Raji (cell line): ENCODE data around the gene CACNA1I.

Source experiments
- POLR2A ChIP-seq: IDR thresholded peaks from 2 replicates; pipeline ENCODE4 v1.6.1; 2011; ENCODE audit warnings: low read depth, low read length, control low read depth; ENCODE audit not compliant: insufficient read depth

CACNA1I gene

GRCh38 chr22:39666495-39666894 lies 95.9 kb downstream of the CACNA1I start:
- no peak for TF ChIP-seq POLR2A

- TF ChIP-seq POLR2A: no peak
Measured at GRCh38 chr22:39666926-39667325, 96.4 kb downstream of the CACNA1I start.

GRCh38 chr22:39669432-39669831 lies 98.9 kb downstream of the CACNA1I start:
- TF ChIP-seq POLR2A: no peak

- no peak for TF ChIP-seq POLR2A
Measured at GRCh38 chr22:39671936-39672335, 101.4 kb downstream of the CACNA1I start.

GRCh38 chr22:39674536-39674935 lies 104.0 kb downstream of the CACNA1I start:
- TF ChIP-seq POLR2A: no peak

- TF ChIP-seq POLR2A: no peak
Measured at GRCh38 chr22:39675947-39676346, 105.4 kb downstream of the CACNA1I start.

GRCh38 chr22:39677967-39678366 lies 107.4 kb downstream of the CACNA1I start:
- no peak for TF ChIP-seq POLR2A

GRCh38 chr22:39678862-39679490 lies 108.4 kb downstream of the CACNA1I start:
- TF ChIP-seq POLR2A: no peak

GRCh38 chr22:39679652-39680051 lies 109.1 kb downstream of the CACNA1I start:
- TF ChIP-seq POLR2A: no peak

GRCh38 chr22:39680486-39680885 lies 109.9 kb downstream of the CACNA1I start:
- no peak for TF ChIP-seq POLR2A

GRCh38 chr22:39681038-39681861 lies 110.7 kb downstream of the CACNA1I start:
- TF ChIP-seq POLR2A: no peak

- no peak for TF ChIP-seq POLR2A
Measured at GRCh38 chr22:39682994-39683393, 112.4 kb downstream of the CACNA1I start.

GRCh38 chr22:39683639-39684038 lies 113.1 kb downstream of the CACNA1I start:
- no peak for TF ChIP-seq POLR2A

GRCh38 chr22:39684702-39685281 lies 114.2 kb downstream of the CACNA1I start:
- no peak for TF ChIP-seq POLR2A

GRCh38 chr22:39685336-39686177 lies 115.0 kb downstream of the CACNA1I start:
- TF ChIP-seq POLR2A: no peak
